PFSK-1 (cell line): Measurements from ENCODE around the gene CCNT1.

ENCODE experiments used
- FOXP2 ChIP-seq: optimal IDR thresholded peaks from 2 replicates; pipeline ENCODE3; 2011; ENCODE audit warnings: borderline replicate concordance, control low read depth, inconsistent platforms; ENCODE audit not compliant: insufficient read depth; ENCODE audit errors: extremely low read length, extremely low read depth
- POLR2AphosphoS5 ChIP-seq: IDR thresholded peaks from 2 replicates; pipeline ENCODE4 v1.6.1; 2012; ENCODE audit warnings: low read depth, mild to moderate bottlenecking, control low read depth, low read length, moderate library complexity
- SIN3A ChIP-seq: IDR thresholded peaks from 2 replicates; pipeline ENCODE4 v1.6.1; 2012; ENCODE audit warnings: mild to moderate bottlenecking, low read length, moderate library complexity, borderline replicate concordance; ENCODE audit not compliant: insufficient read depth
- TAF1 ChIP-seq: IDR thresholded peaks from 2 replicates; pipeline ENCODE4 v1.6.1; 2012; ENCODE audit warnings: low read length, control low read depth, borderline replicate concordance; ENCODE audit not compliant: insufficient read depth
- TF ChIP-seq, protein P1 (sequence below), 2 experiments: IDR thresholded peaks; 2 replicates each; pipeline versions ENCODE4 v1.6.1 to v1.8.0; 2011 to 2012; ENCODE audit warnings: low read depth in 2 of 2, low read length in 2 of 2, control low read depth in 1 of 2, inconsistent platforms in 1 of 2, mild to moderate bottlenecking in 1 of 2, moderate library complexity in 1 of 2; ENCODE audit not compliant: insufficient read depth in 1 of 2

The CCNT1 gene

DNA sequence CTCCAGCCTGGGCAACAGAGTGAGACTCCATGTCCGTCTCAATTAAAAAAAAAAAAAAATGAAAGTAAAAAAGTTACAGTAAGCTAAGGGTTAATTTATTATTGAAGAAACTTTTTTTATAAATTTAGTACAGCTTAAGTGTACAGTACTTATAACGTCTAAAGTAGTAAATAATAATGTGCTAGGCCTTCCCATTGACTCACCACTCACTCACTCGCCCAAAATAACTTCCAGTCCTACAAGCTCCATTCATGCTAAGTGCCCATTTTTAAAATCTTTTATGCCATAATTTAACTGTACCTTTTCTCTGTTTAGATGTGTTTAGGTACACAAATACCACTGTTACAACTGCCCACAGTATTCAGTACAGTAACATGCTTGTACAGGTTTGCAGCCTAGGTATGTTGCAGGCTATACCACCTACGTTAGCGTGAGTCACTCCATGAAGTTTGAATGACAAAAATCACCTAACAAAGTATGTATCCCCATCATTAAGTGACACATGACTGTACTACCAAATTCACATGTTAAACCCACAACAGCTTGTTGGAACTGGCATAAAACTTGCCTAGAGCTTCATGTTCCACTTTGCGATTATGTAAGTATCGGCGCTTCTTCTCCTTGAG, 45.2 kb downstream of the CCNT1 start:
- TF ChIP-seq TAF1 (no peak), POLR2AphosphoS5 (no peak), SIN3A (no peak), FOXP2 (no peak)
- TF ChIP-seq, protein P1, sequence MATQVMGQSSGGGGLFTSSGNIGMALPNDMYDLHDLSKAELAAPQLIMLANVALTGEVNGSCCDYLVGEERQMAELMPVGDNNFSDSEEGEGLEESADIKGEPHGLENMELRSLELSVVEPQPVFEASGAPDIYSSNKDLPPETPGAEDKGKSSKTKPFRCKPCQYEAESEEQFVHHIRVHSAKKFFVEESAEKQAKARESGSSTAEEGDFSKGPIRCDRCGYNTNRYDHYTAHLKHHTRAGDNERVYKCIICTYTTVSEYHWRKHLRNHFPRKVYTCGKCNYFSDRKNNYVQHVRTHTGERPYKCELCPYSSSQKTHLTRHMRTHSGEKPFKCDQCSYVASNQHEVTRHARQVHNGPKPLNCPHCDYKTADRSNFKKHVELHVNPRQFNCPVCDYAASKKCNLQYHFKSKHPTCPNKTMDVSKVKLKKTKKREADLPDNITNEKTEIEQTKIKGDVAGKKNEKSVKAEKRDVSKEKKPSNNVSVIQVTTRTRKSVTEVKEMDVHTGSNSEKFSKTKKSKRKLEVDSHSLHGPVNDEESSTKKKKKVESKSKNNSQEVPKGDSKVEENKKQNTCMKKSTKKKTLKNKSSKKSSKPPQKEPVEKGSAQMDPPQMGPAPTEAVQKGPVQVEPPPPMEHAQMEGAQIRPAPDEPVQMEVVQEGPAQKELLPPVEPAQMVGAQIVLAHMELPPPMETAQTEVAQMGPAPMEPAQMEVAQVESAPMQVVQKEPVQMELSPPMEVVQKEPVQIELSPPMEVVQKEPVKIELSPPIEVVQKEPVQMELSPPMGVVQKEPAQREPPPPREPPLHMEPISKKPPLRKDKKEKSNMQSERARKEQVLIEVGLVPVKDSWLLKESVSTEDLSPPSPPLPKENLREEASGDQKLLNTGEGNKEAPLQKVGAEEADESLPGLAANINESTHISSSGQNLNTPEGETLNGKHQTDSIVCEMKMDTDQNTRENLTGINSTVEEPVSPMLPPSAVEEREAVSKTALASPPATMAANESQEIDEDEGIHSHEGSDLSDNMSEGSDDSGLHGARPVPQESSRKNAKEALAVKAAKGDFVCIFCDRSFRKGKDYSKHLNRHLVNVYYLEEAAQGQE (IDR thresholded peaks at IDR 0.05; ENCODE audit: insufficient read depth in 1 of 2, low read depth in 2 of 2, low read length in 2 of 2), result no peak

DNA sequence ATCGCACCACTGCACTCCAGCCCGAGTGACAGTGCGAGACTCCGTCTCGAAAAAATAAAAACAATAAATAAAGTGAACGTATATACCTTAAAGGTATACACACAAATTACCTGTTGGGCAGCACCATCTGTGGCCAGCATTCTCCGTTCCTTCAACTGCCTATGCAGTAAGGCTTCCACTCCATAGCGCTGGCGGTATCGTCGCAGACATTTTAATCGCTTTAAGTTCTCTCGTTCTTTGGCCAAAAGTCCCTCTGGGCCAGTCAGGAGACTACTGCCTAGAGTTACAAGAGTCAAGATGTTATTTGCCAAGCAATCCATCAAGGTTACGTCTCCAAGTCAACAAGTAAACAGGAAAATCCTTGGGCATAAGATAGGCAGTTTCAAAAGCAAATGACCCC, 47.5 kb downstream of the CCNT1 start:
- TF ChIP-seq SIN3A (no peak), POLR2AphosphoS5 (no peak), FOXP2 (no peak), TAF1 (no peak)
- TF ChIP-seq, protein P1 (IDR thresholded peaks at IDR 0.05; ENCODE audit: insufficient read depth in 1 of 2, low read depth in 2 of 2, low read length in 2 of 2), result no peak

DNA sequence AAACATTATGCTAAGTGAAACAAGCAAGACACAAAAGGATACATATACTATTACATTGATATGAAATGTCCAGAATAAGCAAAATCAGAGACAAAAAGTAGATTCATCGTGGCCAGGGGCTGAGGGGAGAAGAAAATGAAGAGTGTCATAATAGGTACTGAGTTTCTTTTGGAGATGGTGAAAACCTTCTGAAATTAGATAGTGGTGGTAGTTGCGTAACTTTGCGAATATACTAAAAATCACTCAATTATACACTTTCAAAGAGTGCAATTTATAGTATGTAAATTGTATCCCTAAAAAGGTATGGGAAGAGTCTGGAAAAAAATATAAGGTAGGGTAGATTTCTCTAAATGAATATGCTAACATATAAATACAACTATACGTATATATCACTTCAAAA, 56.6 kb downstream of the CCNT1 start:
- TF ChIP-seq SIN3A (no peak), TAF1 (no peak), FOXP2 (no peak), POLR2AphosphoS5 (no peak)
- TF ChIP-seq, protein P1 (IDR thresholded peaks at IDR 0.05; ENCODE audit: insufficient read depth in 1 of 2, low read depth in 2 of 2, low read length in 2 of 2), result no peak

DNA sequence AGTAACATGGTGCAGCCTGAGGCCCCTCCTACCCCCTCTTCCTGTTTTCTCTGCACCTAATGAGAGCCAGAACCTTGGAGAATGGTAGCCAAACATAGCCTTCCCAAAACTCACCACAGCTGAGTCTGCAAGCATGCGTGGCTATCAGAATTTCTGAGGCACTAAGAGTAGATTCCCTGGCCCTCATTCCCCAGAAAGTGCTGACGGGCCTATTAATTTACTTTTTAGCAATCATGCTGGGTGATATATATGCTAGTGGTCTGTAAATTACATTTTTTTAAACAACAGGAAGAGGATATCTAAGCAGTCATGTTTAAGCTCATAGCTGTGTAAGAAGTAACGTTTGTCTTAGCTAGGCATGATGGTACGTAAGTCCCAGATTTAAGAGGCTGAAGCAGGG, 64.8 kb downstream of the CCNT1 start:
- TF ChIP-seq FOXP2 (no peak), TAF1 (no peak), SIN3A (no peak), POLR2AphosphoS5 (no peak)
- TF ChIP-seq, protein P1 (IDR thresholded peaks at IDR 0.05; ENCODE audit: insufficient read depth in 1 of 2, low read depth in 2 of 2, low read length in 2 of 2), result no peak

DNA sequence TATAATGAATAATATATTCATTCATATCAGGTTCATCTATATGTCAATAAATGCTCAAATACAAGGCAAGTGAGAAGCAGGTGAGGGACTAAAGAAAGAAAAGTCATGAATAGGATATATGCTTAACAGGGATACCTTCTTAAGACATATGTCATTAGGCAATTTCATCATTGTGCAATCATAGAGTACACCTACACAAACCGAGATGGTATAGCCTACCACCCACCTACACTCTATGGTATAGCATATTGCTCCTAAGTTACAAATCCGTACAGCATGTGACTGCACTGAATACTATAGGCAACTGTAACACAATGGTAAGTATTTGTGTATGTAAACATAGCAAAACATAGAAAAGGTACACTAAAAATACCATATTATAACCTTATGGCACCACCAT, 73.5 kb downstream of the CCNT1 start:
- TF ChIP-seq SIN3A (no peak), FOXP2 (no peak), POLR2AphosphoS5 (no peak), TAF1 (no peak)
- TF ChIP-seq, protein P1 (IDR thresholded peaks at IDR 0.05; ENCODE audit: insufficient read depth in 1 of 2, low read depth in 2 of 2, low read length in 2 of 2), result no peak
